GM23338 (cell line): Measurements from ENCODE around the gene NDUFS6.

ENCODE experiments used
- EZH2phosphoT487 ChIP-seq: fragments of 200-600 bp; sonication (generic); IDR thresholded peaks from one replicate; pipeline ENCODE4 v1.8.1; 2018; ENCODE audit warnings: antibody characterized with exemption; ENCODE audit not compliant: unreplicated experiment
- TF ChIP-seq, protein P1 (sequence below), 2 experiments: fragments of 200-600 bp in 1 of 2; sonication (generic) in 1 of 2; conservative IDR thresholded peaks; 2 replicates each; pipeline versions ENCODE4 v1.5.1 to v1.6.1; 2016 to 2017; ENCODE audit warnings: antibody characterized with exemption in 2 of 2, low read depth in 2 of 2, mild to moderate bottlenecking in 2 of 2, moderate library complexity in 1 of 2

DNA sequence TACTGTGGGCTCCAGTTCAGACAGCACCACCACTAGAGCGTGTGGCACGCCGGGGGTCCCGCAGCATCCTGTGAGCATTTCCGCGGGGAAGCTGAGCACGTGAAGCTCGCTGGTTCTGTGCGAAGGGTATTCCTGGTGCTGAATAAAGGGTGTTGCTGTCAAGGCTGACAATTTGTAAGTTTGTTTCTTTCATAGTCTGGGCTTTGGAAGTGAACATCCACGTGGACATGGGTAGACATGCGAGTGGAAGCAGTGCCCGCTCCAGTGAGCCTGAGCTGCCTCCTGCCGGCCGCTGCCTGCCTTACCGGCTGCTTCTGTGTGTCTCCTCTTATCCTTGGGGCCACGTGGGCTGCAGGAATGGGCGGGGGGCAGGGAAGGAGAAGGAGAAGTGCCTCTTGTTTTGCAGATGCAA lies 14.7 kb downstream of the NDUFS6 start:
- TF ChIP-seq, protein P1, sequence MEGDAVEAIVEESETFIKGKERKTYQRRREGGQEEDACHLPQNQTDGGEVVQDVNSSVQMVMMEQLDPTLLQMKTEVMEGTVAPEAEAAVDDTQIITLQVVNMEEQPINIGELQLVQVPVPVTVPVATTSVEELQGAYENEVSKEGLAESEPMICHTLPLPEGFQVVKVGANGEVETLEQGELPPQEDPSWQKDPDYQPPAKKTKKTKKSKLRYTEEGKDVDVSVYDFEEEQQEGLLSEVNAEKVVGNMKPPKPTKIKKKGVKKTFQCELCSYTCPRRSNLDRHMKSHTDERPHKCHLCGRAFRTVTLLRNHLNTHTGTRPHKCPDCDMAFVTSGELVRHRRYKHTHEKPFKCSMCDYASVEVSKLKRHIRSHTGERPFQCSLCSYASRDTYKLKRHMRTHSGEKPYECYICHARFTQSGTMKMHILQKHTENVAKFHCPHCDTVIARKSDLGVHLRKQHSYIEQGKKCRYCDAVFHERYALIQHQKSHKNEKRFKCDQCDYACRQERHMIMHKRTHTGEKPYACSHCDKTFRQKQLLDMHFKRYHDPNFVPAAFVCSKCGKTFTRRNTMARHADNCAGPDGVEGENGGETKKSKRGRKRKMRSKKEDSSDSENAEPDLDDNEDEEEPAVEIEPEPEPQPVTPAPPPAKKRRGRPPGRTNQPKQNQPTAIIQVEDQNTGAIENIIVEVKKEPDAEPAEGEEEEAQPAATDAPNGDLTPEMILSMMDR (conservative IDR thresholded peaks at IDR 0.05; ENCODE audit: low read depth in 2 of 2) = peak in 1 of 2 experiments; percentile 37; a peak in 2 of 4 replicates
- TF ChIP-seq EZH2phosphoT487 = no peak
